ENCODE data around the gene TEF. TPM values are rescaled to one million over a fixed set of nuclear protein-coding genes. Genes with fewer than 3 reads are reported as not detected.

TEF gene
- total and polyA plus RNA-seq, 4 donors = 5.7 to 16.2 (median 10.2) TPM

- 3% methylated on average over 21 of the region's 21 CpGs for WGBS
- no peaks in the 10 kb centered on the region for H3K9me3 ChIP-seq (ENCODE audit: control insufficient read depth in 4 of 4, low read length in 3 of 4)
- H3K4me3 ChIP-seq (ENCODE audit: low read depth in 1 of 3, low read length in 3 of 3) = peak overlapping the region; percentile 51 to 86 (median 71)
- H3K9ac ChIP-seq (ENCODE audit: low read depth in 1 of 2, low read length in 2 of 2) = peak overlapping the region; percentile 63 to 84
- no peak for TF ChIP-seq HNF4G (IDR thresholded peaks at IDR 0.05)
- peak; percentile 26 for TF ChIP-seq CTCF (IDR thresholded peaks at IDR 0.05; ENCODE audit: low read depth, low read length, missing input control)
- peak; percentile 88 for TF ChIP-seq SP1 (IDR thresholded peaks at IDR 0.05)
- peak; percentile 27 for TF ChIP-seq FOXA1 (IDR thresholded peaks at IDR 0.05)
- TF ChIP-seq, protein P1, sequence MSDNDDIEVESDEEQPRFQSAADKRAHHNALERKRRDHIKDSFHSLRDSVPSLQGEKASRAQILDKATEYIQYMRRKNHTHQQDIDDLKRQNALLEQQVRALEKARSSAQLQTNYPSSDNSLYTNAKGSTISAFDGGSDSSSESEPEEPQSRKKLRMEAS (IDR thresholded peaks at IDR 0.05) = peak; percentile 66
- TF ChIP-seq FOXA2 (IDR thresholded peaks at IDR 0.05) = no peak
- no peak for TF ChIP-seq HNF4A (conservative IDR thresholded peaks at IDR 0.05)
- peak; percentile 91 for TF ChIP-seq YY1 (IDR thresholded peaks at IDR 0.05)
- no peak for TF ChIP-seq NR2F2 (IDR thresholded peaks at IDR 0.05)
- TF ChIP-seq, protein P2, sequence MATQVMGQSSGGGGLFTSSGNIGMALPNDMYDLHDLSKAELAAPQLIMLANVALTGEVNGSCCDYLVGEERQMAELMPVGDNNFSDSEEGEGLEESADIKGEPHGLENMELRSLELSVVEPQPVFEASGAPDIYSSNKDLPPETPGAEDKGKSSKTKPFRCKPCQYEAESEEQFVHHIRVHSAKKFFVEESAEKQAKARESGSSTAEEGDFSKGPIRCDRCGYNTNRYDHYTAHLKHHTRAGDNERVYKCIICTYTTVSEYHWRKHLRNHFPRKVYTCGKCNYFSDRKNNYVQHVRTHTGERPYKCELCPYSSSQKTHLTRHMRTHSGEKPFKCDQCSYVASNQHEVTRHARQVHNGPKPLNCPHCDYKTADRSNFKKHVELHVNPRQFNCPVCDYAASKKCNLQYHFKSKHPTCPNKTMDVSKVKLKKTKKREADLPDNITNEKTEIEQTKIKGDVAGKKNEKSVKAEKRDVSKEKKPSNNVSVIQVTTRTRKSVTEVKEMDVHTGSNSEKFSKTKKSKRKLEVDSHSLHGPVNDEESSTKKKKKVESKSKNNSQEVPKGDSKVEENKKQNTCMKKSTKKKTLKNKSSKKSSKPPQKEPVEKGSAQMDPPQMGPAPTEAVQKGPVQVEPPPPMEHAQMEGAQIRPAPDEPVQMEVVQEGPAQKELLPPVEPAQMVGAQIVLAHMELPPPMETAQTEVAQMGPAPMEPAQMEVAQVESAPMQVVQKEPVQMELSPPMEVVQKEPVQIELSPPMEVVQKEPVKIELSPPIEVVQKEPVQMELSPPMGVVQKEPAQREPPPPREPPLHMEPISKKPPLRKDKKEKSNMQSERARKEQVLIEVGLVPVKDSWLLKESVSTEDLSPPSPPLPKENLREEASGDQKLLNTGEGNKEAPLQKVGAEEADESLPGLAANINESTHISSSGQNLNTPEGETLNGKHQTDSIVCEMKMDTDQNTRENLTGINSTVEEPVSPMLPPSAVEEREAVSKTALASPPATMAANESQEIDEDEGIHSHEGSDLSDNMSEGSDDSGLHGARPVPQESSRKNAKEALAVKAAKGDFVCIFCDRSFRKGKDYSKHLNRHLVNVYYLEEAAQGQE (IDR thresholded peaks at IDR 0.05) = peak; percentile 74
- TF ChIP-seq JUND (IDR thresholded peaks at IDR 0.05) = no peak
- peak; percentile 32 to 75 for TF ChIP-seq RXRA (IDR thresholded peaks at IDR 0.05)
- TF ChIP-seq, protein P3, sequence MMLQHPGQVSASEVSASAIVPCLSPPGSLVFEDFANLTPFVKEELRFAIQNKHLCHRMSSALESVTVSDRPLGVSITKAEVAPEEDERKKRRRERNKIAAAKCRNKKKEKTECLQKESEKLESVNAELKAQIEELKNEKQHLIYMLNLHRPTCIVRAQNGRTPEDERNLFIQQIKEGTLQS (IDR thresholded peaks at IDR 0.05) = no peak
- peak; percentile 68 to 76 for TF ChIP-seq RAD21 (IDR thresholded peaks at IDR 0.05)
- TF ChIP-seq EGR1 (IDR thresholded peaks at IDR 0.05; ENCODE audit: low read depth in 2 of 2) = peak; percentile 95 to 98
- TF ChIP-seq, protein P4, sequence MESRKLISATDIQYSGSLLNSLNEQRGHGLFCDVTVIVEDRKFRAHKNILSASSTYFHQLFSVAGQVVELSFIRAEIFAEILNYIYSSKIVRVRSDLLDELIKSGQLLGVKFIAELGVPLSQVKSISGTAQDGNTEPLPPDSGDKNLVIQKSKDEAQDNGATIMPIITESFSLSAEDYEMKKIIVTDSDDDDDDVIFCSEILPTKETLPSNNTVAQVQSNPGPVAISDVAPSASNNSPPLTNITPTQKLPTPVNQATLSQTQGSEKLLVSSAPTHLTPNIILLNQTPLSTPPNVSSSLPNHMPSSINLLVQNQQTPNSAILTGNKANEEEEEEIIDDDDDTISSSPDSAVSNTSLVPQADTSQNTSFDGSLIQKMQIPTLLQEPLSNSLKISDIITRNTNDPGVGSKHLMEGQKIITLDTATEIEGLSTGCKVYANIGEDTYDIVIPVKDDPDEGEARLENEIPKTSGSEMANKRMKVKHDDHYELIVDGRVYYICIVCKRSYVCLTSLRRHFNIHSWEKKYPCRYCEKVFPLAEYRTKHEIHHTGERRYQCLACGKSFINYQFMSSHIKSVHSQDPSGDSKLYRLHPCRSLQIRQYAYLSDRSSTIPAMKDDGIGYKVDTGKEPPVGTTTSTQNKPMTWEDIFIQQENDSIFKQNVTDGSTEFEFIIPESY (IDR thresholded peaks at IDR 0.05) = no peak
- TF ChIP-seq TAF1 (conservative IDR thresholded peaks at IDR 0.05) = peak; percentile 77
- peak in 1 of 2 donors; percentile 64 for TF ChIP-seq GABPA (IDR thresholded peaks at IDR 0.05 in 1 of 2, conservative IDR thresholded peaks at IDR 0.05 in 1 of 2)
- no peaks in the 10 kb centered on the region for H3K27me3 ChIP-seq (ENCODE audit: control insufficient read depth in 4 of 4, insufficient read depth in 4 of 4, low read length in 3 of 4)
- peak overlapping the region; percentile 49 to 88 for H3K27ac ChIP-seq (ENCODE audit: low read depth in 1 of 2, low read length in 2 of 2)
- peaks cover 6 to 54% (median 40%) of the 10 kb centered on the region in 4 donors for H3K4me1 ChIP-seq (ENCODE audit: control insufficient read depth in 4 of 4, insufficient read depth in 4 of 4, low read length in 3 of 4)
- H3K36me3 ChIP-seq (ENCODE audit: control insufficient read depth in 4 of 4, insufficient read depth in 3 of 4, low read depth in 1 of 4, low read length in 3 of 4) = peaks cover 0 to 5% (median 2%) of the 10 kb centered on the region in 4 donors
- DNase-seq (ENCODE audit: low spot score) = peak; percentile 93
Measured at GRCh38 chr22:41367039-41367679, 14.6 kb upstream of the TEF start.
